Measurements from ENCODE around the gene YBX2.
"Not testable (repeated sequence)": the region's sequence is repeated elsewhere in the genome, so short reads cannot be mapped to it uniquely, and the experiment has no call there.

YBX2 gene

DNA sequence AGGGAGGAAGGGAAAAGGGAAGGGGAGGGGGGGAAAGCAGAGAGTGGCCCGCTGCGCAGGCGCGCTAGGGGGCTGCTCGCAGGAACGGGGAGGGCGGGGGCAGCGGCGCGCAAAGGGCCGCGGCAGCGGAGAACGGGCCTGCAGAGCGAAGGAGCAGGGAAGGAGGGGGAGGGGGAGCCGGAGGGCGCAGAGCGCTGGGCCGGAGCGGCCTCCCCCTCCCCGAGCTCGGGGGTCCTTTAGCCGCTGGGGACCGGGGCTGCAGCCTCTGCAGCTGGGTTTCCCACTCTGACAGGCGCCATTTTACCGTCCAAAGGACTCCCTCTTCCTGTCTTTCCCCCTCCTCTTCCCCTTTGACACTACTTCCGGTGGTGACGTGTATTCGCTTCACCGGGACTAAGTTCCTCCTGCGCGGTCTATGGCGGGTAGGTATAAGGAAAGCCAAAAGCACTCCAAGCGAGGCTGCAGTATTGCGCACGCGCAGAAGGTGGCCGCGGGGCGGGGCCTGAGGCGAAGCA, 42.7 kb downstream of the YBX2 start, which contains the start of gene CTDNEP1:
Gene CTDNEP1, minus strand, starts transcription at position 74 of the 515 bp plus-strand sequence. CDS start 438 bp downstream, outside the sequence.
- DNase-seq (ENCODE audit: low spot score), result peak; percentile 99
- TF ChIP-seq, protein P1, sequence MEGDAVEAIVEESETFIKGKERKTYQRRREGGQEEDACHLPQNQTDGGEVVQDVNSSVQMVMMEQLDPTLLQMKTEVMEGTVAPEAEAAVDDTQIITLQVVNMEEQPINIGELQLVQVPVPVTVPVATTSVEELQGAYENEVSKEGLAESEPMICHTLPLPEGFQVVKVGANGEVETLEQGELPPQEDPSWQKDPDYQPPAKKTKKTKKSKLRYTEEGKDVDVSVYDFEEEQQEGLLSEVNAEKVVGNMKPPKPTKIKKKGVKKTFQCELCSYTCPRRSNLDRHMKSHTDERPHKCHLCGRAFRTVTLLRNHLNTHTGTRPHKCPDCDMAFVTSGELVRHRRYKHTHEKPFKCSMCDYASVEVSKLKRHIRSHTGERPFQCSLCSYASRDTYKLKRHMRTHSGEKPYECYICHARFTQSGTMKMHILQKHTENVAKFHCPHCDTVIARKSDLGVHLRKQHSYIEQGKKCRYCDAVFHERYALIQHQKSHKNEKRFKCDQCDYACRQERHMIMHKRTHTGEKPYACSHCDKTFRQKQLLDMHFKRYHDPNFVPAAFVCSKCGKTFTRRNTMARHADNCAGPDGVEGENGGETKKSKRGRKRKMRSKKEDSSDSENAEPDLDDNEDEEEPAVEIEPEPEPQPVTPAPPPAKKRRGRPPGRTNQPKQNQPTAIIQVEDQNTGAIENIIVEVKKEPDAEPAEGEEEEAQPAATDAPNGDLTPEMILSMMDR (IDR thresholded peaks at IDR 0.05; ENCODE audit: extremely low read depth, insufficient read depth, missing control alignments), result no peak
- in situ Hi-C loops (cut with MboI; ENCODE audit: low pct_unique_long_range_greater_than_20kb, low sequenced_read_pairs, unreplicated experiment), result no loop called here

GRCh38 chr17:7250695-7251627, 43.5 kb downstream of the YBX2 start:
- DNase-seq (ENCODE audit: low spot score), result no peak
- TF ChIP-seq, protein P1 (IDR thresholded peaks at IDR 0.05; ENCODE audit: extremely low read depth, insufficient read depth, missing control alignments), result no peak
- in situ Hi-C loops (cut with MboI; ENCODE audit: low pct_unique_long_range_greater_than_20kb, low sequenced_read_pairs, unreplicated experiment), result no loop called here

- DNase-seq (ENCODE audit: low spot score), result no peak
- in situ Hi-C loops (cut with MboI; ENCODE audit: low pct_unique_long_range_greater_than_20kb, low sequenced_read_pairs, unreplicated experiment), result no loop called here
- TF ChIP-seq, protein P1 (IDR thresholded peaks at IDR 0.05; ENCODE audit: extremely low read depth, insufficient read depth, missing control alignments), result no peak
These were observed 44.6 kb downstream of the YBX2 start for GRCh38 chr17:7249830-7250229.

DNA sequence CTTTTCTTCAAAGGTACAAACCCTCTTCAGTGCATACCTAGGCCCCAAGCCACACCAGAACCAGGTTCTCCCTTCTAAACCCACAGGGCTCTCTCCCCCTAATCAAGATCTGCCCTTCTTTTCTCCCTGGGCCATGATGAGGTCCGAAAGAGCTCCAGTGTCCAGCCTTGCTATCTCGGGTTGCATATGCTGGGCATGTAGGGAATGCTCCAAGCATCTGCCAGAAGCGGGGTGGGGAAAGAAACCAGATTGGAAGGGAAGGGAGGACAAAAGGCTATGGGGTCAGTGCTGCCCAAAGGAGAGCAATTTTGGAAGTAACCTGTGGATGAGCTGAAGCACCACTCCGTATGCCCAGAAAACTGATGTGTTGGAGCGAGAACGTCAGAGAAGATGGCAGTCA, 45.2 kb downstream of the YBX2 start:
- in situ Hi-C loops (cut with MboI; ENCODE audit: low pct_unique_long_range_greater_than_20kb, low sequenced_read_pairs, unreplicated experiment), result no loop called here
- no peak for DNase-seq (ENCODE audit: low spot score)
- TF ChIP-seq, protein P1 (IDR thresholded peaks at IDR 0.05; ENCODE audit: extremely low read depth, insufficient read depth, missing control alignments), result no peak

GRCh38 chr17:7248796-7249195, 45.6 kb downstream of the YBX2 start:
- TF ChIP-seq, protein P1 (IDR thresholded peaks at IDR 0.05; ENCODE audit: extremely low read depth, insufficient read depth, missing control alignments), result no peak
- no peak for DNase-seq (ENCODE audit: low spot score)
- in situ Hi-C loops (cut with MboI; ENCODE audit: low pct_unique_long_range_greater_than_20kb, low sequenced_read_pairs, unreplicated experiment), result no loop called here

- no peak for DNase-seq (ENCODE audit: low spot score)
- in situ Hi-C loops (cut with MboI; ENCODE audit: low pct_unique_long_range_greater_than_20kb, low sequenced_read_pairs, unreplicated experiment), result no loop called here
- TF ChIP-seq, protein P1 (IDR thresholded peaks at IDR 0.05; ENCODE audit: extremely low read depth, insufficient read depth, missing control alignments), result no peak
These were observed 47.7 kb downstream of the YBX2 start for GRCh38 chr17:7246779-7247178.

- in situ Hi-C loops (cut with MboI; ENCODE audit: low pct_unique_long_range_greater_than_20kb, low sequenced_read_pairs, unreplicated experiment), result not testable (repeated sequence)
These were observed 50.6 kb downstream of the YBX2 start for GRCh38 chr17:7243838-7244237.

More at GRCh38 chr17:7243838-7244237, 50.6 kb downstream of the YBX2 start:
- not testable (repeated sequence) for DNase-seq (ENCODE audit: low spot score)
